ENCODE results near the gene TLE5.
A peak's percentile ranks its signal among the peaks of the same experiment; 100 is the strongest.
"Not testable (repeated sequence)": the region's sequence is repeated elsewhere in the genome, so short reads cannot be mapped to it uniquely, and the experiment has no call there.

TLE5 gene

DNA sequence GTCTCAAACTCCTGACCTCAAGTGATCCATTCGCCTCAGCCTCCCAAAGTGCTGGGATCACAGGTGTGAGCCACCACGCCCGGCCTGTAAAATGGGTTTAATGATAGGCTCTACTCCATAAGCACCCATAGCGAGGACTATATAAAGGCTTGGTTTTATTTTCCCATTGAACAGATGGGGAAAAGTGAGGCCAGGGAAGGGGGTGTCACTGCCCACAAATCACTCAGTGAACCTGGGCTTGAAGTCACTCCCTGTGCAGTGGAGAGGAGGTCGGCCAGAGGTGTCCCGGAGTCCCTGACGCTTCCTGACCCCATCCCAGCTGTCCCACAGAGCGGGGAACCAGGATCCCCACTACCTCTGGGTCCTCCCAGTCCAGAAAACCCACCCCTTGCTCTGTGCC, 48.2 kb downstream of the TLE5 start:
- TF ChIP-seq, protein P1, sequence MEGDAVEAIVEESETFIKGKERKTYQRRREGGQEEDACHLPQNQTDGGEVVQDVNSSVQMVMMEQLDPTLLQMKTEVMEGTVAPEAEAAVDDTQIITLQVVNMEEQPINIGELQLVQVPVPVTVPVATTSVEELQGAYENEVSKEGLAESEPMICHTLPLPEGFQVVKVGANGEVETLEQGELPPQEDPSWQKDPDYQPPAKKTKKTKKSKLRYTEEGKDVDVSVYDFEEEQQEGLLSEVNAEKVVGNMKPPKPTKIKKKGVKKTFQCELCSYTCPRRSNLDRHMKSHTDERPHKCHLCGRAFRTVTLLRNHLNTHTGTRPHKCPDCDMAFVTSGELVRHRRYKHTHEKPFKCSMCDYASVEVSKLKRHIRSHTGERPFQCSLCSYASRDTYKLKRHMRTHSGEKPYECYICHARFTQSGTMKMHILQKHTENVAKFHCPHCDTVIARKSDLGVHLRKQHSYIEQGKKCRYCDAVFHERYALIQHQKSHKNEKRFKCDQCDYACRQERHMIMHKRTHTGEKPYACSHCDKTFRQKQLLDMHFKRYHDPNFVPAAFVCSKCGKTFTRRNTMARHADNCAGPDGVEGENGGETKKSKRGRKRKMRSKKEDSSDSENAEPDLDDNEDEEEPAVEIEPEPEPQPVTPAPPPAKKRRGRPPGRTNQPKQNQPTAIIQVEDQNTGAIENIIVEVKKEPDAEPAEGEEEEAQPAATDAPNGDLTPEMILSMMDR (IDR thresholded peaks at IDR 0.05; ENCODE audit: insufficient read depth, low read depth, low read length, missing control alignments) = no peak
- no peak overlapping the region for H3K4me3 ChIP-seq (ENCODE audit: low read depth, low read length)
- DNase-seq (ENCODE audit: low read depth) = no peak

DNA sequence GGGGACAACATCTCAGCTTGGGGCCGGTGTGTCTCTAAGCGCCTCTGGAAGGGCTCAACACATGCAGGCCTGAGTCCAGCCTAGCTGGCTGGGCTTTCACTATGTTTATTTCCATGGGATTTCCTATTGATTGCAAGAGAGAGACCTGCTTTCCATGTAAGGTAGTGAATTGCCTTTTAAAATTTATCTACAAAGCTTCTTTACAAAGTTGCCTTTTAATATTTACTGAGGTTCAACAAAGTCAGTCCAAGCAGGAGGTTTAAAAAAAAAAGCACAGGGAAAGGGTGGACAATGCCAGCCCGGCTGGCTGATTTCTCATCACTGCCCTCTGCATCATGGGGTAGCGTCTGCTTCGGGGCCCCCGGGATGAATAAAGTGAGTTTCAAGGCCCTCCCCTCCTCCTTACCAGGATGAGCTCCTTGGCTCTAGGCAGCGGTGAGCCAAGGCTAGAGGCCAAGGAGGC, 49.0 kb downstream of the TLE5 start:
- H3K4me3 ChIP-seq (ENCODE audit: low read depth, low read length) = no peak overlapping the region
- TF ChIP-seq, protein P1 (IDR thresholded peaks at IDR 0.05; ENCODE audit: insufficient read depth, low read depth, low read length, missing control alignments) = no peak
- DNase-seq (ENCODE audit: low read depth) = no peak

DNA sequence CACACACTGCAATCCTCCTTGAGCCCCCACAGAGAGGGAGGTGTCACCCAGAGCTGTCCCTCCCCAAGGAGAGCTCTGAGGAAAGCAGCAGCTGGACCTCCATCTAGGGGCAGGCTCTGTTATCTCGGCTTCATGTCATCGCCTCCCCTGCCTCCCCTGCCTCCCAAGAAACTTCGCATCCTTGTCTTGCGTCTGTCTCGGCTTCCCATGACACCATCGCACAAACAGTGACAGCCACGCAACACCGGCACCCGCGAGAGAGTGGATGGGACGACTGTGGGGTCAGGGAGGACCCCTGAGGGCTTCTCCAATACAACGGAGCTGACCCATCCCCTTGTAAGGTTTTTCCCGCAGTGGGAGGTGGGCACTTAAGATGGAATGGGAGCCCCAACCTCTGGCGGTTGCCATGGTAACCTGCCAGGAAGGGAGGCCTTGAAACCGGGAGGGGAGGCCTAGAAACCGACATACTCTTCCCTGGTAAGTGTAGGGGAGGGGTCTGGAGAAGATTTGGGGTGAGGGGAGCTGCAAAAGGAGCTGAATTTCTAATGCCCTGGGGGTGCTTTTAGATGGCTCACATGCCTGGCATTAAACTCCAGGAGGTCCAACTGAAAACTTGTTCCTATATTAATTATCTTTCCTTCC, 49.6 kb downstream of the TLE5 start:
- TF ChIP-seq, protein P1 (IDR thresholded peaks at IDR 0.05; ENCODE audit: insufficient read depth, low read depth, low read length, missing control alignments) = no peak
- no peak for DNase-seq (ENCODE audit: low read depth)
- H3K4me3 ChIP-seq (ENCODE audit: low read depth, low read length) = no peak overlapping the region

DNA sequence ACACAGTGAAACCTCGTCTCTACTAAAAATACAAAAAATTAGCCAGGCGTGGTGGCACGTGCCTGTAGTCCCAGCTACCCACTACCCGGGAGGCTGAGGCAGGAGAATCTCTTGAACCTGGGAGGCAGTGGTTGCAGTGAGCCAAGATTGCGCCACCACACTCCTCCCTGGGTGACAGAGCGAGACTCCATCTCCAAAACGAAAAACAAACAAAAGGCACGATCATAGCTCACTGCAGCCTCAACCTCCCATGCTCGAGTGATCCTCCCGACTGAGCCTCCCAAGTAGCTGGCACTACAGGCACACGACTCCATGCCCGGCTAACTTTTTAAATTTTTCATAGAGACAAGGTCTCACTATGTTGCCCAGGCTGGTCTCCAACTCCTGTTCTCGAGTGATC, 50.2 kb downstream of the TLE5 start:
- not testable (repeated sequence) for DNase-seq (ENCODE audit: low read depth); H3K4me3 ChIP-seq (ENCODE audit: low read depth, low read length)

DNA sequence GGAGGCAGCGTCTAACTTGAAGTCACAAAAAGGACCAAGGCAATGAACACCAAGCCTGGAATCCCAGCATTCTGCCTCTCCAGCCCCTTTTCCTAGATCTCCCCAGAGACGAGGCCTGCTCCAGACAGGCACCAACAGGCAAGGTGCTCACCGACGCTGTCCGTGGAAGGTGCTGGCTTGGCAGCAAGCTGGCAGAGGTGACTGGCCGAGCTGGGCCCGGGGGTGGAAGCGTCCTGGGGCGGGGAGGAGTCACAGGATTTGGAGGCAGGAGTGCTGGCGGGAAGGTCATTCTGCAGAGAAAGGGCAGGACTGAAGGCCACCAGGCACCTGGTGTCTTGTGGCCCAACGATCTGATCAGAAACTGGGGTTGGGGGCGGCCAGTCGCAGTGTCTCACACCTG, 51.4 kb downstream of the TLE5 start:
- TF ChIP-seq, protein P1 (IDR thresholded peaks at IDR 0.05; ENCODE audit: insufficient read depth, low read depth, low read length, missing control alignments) = no peak
- no peak for DNase-seq (ENCODE audit: low read depth)
- no peak overlapping the region for H3K4me3 ChIP-seq (ENCODE audit: low read depth, low read length)

- no peak for DNase-seq (ENCODE audit: low read depth)
- TF ChIP-seq, protein P1 (IDR thresholded peaks at IDR 0.05; ENCODE audit: insufficient read depth, low read depth, low read length, missing control alignments) = no peak
- no peak overlapping the region for H3K4me3 ChIP-seq (ENCODE audit: low read depth, low read length)
These were observed 53.3 kb downstream of the TLE5 start for GRCh38 chr19:3008994-3009393.

GRCh38 chr19:3007975-3008374, 54.3 kb downstream of the TLE5 start:
- TF ChIP-seq, protein P1 (IDR thresholded peaks at IDR 0.05; ENCODE audit: insufficient read depth, low read depth, low read length, missing control alignments) = no peak
- peak; percentile 72 for DNase-seq (ENCODE audit: low read depth)
- no peak overlapping the region for H3K4me3 ChIP-seq (ENCODE audit: low read depth, low read length)
